HG03571 (cell line): ENCODE data around the gene FXYD6.
"Not testable (repeated sequence)": the region's sequence is repeated elsewhere in the genome, so short reads cannot be mapped to it uniquely, and the experiment has no call there.

ENCODE experiments used
- ATAC-seq: cut with Tn5 transposase; IDR thresholded peaks from one replicate; pipeline ENCODE4 v1.9.1; 2021; ENCODE audit not compliant: unreplicated experiment

Gene FXYD6

DNA sequence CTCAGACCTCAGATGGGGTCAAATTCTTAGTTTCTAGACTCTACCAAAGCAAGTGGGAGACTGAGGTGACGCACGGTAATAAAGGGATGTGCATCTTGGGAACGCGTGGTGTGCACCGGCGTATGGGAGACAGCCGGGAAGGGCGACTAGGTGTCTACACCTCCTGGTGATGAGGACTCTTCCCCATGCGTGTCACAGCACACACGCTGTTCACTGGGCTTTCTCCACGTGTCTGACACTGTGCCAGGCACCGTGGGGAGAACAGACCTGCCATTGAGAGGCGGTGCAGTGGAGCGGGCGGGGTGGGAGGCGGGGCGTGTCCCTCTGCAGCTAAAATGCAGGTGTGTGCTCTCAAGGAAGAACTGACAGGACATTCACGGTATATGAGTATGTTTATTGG, 5.3 kb downstream of the FXYD6 start:
- ATAC-seq, result no peak

GRCh38 chr11:117870103-117870952, 6.1 kb downstream of the FXYD6 start:
- ATAC-seq, result no peak

GRCh38 chr11:117869604-117870003, 6.9 kb downstream of the FXYD6 start:
- no peak for ATAC-seq

DNA sequence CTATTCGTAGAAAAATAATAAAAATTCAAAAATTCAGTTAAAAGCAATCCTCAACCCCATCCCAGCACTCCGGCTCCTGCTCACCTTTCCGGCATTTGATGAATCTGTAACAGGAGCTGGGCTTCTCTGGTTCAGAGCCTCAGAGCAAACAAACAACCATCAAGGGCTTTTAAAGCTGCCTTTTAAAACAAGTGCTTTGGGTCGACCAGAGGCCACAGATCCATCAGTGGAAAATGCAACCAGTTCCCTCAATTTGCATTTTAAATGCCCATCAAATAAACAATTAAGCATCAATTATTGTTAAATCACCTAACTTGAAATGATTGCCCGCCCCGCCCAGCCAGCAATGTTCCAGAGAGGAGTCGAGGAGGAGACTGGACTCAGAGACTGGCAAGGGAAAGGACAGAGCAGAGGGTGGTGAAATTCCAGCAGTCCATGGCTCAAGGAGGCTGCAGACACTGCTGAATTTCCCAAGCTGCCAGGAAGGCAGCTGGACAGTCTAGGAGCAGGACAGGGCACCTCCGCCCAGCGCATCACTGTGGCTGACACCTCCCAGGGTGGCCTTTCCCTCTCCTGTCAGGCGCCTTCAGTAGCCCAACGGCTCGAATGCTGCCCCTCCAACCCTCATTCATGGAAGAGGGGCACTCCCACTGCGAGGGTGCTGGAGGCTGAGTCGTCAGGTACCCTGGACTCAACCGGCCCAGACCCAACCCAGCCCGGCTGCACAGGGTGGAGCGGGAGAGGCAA, 7.5 kb downstream of the FXYD6 start:
- no peak for ATAC-seq

- no peak for ATAC-seq
These were observed 8.4 kb downstream of the FXYD6 start for GRCh38 chr11:117868088-117868487.

- ATAC-seq, result no peak
These were observed 9.9 kb downstream of the FXYD6 start for GRCh38 chr11:117866526-117866925.

- ATAC-seq, result not testable (repeated sequence)
These were observed 10.9 kb downstream of the FXYD6 start for GRCh38 chr11:117865546-117865945.

GRCh38 chr11:117863383-117863782, 13.1 kb downstream of the FXYD6 start:
- ATAC-seq, result no peak

DNA sequence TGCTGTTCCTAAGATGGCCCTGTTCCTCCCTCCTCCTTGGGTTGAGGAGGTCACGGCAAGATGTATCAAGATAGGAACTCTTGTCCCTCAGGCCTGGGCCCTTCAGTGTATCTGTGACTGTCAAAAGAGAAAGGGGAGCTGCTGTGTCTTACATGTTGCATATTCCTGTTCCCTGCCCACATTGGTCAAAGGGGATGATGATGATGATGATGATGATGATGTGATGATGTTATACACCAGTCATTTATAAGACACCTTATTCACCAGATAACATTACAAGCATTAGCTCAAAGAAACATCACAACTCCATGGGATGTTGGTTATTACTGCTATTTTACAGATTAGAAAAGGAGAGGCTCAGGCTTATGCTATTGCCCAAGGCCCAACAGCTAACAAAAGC, 13.7 kb downstream of the FXYD6 start:
- ATAC-seq, result no peak

GRCh38 chr11:117862019-117862725, 14.3 kb downstream of the FXYD6 start:
- ATAC-seq, result no peak

DNA sequence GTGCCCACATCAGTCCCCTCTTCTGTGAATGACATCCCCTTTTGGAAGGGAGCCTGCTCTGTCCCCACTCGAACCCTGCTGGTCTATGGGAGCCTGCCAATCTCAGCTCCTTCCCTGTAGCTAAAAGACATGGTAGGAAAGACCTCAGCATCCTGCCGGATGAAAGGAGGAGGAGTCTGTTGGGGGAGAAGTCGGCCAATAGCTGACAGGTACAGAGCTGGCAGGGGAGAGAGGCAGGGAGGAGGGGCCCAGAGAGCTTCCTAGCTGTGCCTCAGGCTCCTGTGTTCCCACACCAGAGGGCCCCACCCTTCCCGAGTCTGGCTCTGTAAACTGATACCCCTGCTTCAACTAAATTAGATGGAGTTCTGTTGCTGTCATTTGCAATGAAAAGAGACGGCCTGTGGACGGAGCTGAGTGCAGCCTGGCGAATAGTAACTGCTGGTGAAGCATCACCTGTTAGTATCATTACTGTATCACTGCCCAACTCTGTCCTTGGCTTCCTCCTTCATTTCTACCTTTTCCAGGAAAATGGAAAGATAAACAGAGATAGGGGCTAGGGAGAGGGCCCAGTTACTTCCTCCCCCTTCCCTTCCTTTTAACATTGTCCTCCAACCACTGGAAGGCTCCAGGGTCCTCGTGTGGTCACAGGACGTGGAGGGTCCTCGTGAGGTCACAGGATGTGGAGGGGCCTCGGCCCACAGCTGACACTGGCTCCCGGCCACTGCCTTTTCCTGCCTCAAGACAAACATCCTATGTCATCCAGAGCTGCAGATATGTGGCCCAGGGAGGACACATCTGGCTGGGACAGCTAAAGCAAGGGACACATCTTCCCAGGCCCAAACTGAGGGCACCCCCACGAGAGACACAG, 15.1 kb downstream of the FXYD6 start:
- ATAC-seq, result no peak

DNA sequence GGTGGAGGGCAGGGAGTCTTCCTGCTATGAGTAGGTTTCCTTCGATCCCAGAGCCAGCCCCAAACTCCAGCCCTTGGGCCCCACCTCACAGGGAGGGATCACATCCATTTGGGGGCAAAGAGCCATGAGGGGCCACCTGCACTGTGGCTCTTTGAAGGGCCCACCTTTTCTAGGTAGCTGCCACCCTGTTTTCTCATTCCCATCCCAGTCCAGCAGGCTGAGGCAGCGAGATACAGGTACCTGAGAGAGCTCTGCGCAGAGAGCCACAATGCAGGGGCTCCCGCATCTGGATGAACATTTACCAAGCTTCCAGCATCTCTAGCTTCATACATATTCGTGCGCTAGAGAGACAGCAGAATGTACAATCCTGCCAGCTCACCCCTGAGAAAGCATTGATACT, 16.3 kb downstream of the FXYD6 start:
- ATAC-seq, result no peak

DNA sequence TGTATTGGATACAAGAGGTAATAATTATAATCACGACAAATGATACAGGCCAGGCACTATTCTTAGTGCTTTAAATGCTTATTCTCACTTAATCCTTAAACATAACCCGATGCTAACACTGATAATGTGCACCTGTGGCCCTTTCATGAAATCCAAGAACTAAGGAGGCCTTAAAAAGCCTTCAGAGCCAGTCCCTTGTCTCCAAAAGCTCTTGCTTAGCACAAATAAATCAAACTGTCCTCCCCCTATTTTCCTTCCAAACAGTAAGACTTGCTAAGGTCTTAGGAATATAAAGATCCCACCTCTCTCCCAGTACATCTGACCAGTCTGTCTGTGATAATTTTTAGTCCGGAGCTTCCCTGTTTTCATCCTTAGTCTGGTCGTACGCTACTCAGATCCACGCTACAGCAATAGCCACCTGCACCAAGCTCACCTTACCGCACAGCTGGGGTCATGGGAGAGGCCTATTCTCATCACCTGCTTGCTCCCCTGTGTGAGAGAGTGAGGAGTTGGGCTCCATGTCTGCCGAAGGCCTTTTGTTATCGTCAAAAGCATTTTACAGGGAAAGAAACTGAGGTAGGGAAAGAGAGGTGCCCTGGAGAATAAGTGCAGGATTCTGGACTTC, 16.9 kb downstream of the FXYD6 start:
- ATAC-seq, result no peak

DNA sequence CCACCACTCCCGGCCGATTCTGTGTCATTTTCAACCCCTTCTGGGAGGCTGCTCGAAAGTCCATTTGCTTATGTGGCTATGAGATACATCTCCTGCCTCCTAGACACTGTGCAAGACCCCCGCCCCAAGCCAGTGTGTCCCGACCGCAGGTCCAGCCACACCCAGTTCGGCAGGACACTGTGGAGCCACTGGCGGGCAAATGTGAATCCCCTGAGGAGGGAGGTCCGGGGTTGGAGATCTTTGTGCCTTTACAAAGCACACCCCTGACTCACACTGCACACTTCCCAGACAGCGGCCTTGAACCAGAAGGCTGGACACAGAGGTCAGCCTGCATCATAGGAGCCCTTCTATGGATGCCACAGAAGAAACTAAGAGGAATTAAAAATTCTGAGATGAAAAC, 17.4 kb downstream of the FXYD6 start:
- no peak for ATAC-seq

DNA sequence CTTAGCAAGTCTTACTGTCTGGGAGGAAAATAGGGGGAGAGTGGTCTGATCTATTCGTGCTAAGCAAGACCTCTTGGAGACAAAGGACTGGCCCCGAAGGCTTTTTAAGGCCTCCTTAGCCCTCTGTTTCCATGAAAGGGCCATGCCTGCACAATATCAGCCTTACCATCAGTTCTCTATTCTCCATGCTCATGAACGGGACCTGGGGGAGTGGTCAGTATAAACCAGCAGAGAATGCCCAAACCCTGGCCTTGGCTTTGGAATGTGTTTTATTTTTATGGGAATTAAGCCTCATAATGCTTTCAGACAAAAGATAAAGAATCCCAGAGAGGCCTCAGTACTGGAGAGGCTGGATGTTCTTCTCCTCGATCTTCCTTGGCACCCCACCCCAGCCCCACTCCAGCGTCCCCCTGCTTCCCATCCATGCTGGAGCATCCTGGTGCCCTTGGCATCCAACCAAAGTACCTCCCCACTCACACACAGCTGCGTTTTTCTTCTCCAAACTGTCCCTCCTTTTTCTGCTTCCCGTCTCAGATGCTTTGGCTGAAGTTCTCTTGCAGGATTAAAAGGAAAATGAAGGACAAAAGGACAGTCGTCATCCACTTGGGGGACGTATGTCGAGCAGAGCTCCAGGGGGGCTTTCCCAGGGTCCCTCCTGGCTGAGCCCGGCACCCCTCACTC, 18.6 kb downstream of the FXYD6 start:
- no peak for ATAC-seq

- no peak for ATAC-seq
These were observed 20.4 kb downstream of the FXYD6 start for GRCh38 chr11:117855912-117856651.

DNA sequence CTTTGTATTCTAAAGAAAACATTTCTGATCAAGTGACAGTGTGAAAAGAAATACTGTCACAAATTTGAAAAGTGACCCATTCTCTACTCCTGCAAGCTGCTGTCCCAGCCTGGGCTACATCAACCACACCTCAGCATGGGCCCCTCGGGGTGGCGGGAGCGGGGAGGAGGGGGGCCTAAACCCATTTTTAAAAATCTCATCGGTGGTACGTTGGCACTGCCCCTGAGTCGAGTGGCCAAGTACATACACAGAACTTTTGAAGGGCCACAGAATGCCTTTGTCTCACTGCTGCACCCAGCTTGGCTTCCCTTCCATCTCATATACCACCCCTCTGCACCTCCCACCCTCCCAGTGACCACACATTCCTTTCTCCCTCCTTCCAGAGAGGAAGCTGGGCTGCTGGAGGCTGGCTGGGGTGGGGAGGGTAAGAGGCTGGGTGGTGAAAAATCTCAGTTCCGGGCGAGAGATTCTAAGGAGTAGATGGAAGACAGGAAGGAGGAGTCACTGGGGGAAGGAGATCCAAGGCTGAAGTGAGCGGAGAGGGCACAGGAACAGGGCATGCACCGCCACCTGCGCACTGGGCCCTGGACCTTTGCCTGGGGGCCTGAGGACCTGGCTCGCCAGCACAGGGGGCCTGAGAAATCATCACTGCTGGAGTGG, 21.1 kb downstream of the FXYD6 start:
- no peak for ATAC-seq

DNA sequence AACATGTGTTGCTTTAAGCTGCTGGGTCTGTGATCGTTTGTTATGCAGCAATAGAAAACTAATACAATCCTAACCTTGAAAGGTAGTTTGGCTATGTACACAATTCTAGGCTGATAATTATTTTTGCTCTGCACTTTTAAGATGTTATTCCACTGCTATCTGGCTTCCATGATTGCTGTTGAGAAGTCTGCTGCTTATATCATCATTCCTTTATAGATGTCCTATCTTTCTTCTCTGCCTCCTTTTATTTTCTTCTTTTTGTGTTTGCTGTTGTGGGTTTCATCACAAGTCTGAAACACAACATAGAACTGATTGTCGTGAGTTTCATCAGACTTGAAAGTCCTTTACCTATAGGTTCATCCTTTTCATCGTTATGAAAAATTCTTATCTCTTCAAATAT, 24.1 kb downstream of the FXYD6 start:
- ATAC-seq, result no peak

DNA sequence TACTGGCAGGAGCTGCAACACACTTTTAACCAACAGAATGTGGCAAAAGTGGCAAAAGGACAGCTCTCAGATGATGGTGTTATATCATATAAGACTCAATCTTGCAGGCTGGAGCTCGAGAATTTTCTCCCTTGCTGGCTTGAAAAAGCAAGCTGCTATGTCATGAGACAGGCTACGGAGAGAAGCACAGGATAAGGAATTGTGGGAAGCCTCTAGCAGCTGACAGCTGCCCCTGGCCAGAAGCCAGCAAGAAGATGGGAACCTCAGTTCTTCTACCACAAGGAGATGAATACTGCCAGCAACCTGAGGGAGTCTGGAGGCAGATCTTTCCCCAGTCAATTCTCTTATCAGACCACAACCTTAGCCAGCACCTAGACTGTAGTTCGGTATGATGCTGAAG, 24.6 kb downstream of the FXYD6 start:
- no peak for ATAC-seq
